Measurements from ENCODE around the gene GPLD1. TPM values are rescaled to one million over a fixed set of nuclear protein-coding genes. Genes with fewer than 3 reads are reported as not detected.

GPLD1 gene
- total and polyA plus RNA-seq, 2 donors from 2014 or later: 0.41 to 0.94 TPM

DNA sequence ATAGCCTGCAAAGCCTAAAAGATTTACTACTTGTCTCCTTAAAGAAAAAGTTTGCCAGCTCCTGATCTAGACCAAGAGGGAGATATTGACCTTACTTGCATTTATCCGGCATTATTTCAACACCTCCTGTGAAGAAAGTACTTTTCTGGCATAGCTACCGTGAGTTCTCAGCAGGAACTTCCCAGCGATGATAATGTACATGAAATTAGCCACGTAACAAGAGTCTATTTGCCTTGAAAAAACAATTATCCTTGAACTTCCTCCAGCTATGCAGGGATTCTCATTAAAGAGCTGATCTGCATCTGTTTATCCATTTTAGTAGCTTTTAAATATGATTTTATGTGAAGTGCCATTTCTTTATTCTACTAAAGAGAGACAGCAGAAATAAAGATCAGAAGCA, 47.1 kb upstream of the GPLD1 start:
- TF ChIP-seq, protein P1, sequence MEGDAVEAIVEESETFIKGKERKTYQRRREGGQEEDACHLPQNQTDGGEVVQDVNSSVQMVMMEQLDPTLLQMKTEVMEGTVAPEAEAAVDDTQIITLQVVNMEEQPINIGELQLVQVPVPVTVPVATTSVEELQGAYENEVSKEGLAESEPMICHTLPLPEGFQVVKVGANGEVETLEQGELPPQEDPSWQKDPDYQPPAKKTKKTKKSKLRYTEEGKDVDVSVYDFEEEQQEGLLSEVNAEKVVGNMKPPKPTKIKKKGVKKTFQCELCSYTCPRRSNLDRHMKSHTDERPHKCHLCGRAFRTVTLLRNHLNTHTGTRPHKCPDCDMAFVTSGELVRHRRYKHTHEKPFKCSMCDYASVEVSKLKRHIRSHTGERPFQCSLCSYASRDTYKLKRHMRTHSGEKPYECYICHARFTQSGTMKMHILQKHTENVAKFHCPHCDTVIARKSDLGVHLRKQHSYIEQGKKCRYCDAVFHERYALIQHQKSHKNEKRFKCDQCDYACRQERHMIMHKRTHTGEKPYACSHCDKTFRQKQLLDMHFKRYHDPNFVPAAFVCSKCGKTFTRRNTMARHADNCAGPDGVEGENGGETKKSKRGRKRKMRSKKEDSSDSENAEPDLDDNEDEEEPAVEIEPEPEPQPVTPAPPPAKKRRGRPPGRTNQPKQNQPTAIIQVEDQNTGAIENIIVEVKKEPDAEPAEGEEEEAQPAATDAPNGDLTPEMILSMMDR (IDR thresholded peaks at IDR 0.05; ENCODE audit: borderline replicate concordance, extremely low read depth, insufficient read depth): no peak

GRCh38 chr6:24535210-24535609, 45.8 kb upstream of the GPLD1 start:
- Histone ChIP-seq H3K27me3 (ENCODE audit: control insufficient read depth, insufficient read depth, low read length) (no peaks in the 10 kb centered on the region), H3K9ac (ENCODE audit: low read length in 3 of 3) (no peak overlapping the region), H3K4me3 (ENCODE audit: low read length in 3 of 3) (no peak overlapping the region), H3K36me3 (ENCODE audit: control insufficient read depth in 2 of 3, insufficient read depth in 3 of 3, low read length in 3 of 3) (peaks cover 0 to 10% (median 5%) of the 10 kb centered on the region in 3 donors), H3K9me3 (ENCODE audit: control insufficient read depth in 2 of 3, insufficient read depth in 1 of 3, low read length in 3 of 3) (no peaks in the 10 kb centered on the region), H3K27ac (ENCODE audit: low read depth in 2 of 2, low read length in 2 of 2) (no peak overlapping the region), H3K4me1 (ENCODE audit: control insufficient read depth in 2 of 3, insufficient read depth in 2 of 3, low read depth in 1 of 3, low read length in 3 of 3) (no peaks in the 10 kb centered on the region)
- intact Hi-C loops (cut with DNase I): no loop called here
- TF ChIP-seq, protein P1 (IDR thresholded peaks at IDR 0.05; ENCODE audit: borderline replicate concordance, extremely low read depth, insufficient read depth): no peak
- DNase-seq: no peak
- FAIRE-seq: no peak

More for the DNA sequence above, 47.1 kb upstream of the GPLD1 start:
- peaks cover 0 to 10% (median 5%) of the 10 kb centered on the region in 3 donors for H3K36me3 ChIP-seq (ENCODE audit: control insufficient read depth in 2 of 3, insufficient read depth in 3 of 3, low read length in 3 of 3)
- H3K4me1 ChIP-seq (ENCODE audit: control insufficient read depth in 2 of 3, insufficient read depth in 2 of 3, low read depth in 1 of 3, low read length in 3 of 3): no peaks in the 10 kb centered on the region
- FAIRE-seq (no peak), DNase-seq (no peak)
- intact Hi-C loops (cut with DNase I): no loop called here
- H3K27me3 ChIP-seq (ENCODE audit: control insufficient read depth, insufficient read depth, low read length): no peaks in the 10 kb centered on the region
- no peak overlapping the region for H3K9ac ChIP-seq (ENCODE audit: low read length in 3 of 3)
- H3K4me3 ChIP-seq (ENCODE audit: low read length in 3 of 3): no peak overlapping the region
- H3K27ac ChIP-seq (ENCODE audit: low read depth in 2 of 2, low read length in 2 of 2): no peak overlapping the region
- no peaks in the 10 kb centered on the region for H3K9me3 ChIP-seq (ENCODE audit: control insufficient read depth in 2 of 3, insufficient read depth in 1 of 3, low read length in 3 of 3)

- Histone ChIP-seq H3K4me1 (ENCODE audit: control insufficient read depth in 2 of 3, insufficient read depth in 2 of 3, low read depth in 1 of 3, low read length in 3 of 3) (no peaks in the 10 kb centered on the region), H3K27me3 (ENCODE audit: control insufficient read depth, insufficient read depth, low read length) (no peaks in the 10 kb centered on the region), H3K27ac (ENCODE audit: low read depth in 2 of 2, low read length in 2 of 2) (no peak overlapping the region), H3K9ac (ENCODE audit: low read length in 3 of 3) (no peak overlapping the region), H3K9me3 (ENCODE audit: control insufficient read depth in 2 of 3, insufficient read depth in 1 of 3, low read length in 3 of 3) (no peaks in the 10 kb centered on the region), H3K4me3 (ENCODE audit: low read length in 3 of 3) (no peak overlapping the region), H3K36me3 (ENCODE audit: control insufficient read depth in 2 of 3, insufficient read depth in 3 of 3, low read length in 3 of 3) (peaks cover 0 to 10% (median 5%) of the 10 kb centered on the region in 3 donors)
- FAIRE-seq: no peak
- TF ChIP-seq, protein P1 (IDR thresholded peaks at IDR 0.05; ENCODE audit: borderline replicate concordance, extremely low read depth, insufficient read depth): no peak
- intact Hi-C loops (cut with DNase I): no loop called here
- no peak for DNase-seq
Measured at GRCh38 chr6:24534329-24534728, 45.0 kb upstream of the GPLD1 start.

DNA sequence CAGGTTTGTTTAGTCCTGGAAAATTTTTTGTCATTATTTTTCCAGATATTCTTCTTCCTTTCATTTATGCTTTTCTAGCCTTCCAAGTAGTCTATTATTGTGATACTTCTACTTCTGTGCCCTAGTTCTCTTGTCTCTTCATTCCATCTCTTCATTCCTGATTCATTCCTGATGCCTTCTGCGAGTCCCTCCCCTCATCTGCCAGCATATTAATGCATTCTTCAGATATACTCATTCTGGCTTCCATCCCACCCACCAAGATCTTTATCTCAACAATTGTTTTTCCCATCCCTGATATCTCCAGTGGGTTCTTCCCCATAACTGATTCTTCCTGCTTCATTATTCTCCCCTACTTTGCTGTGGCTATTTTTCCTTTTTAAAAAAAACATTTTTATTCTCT, 40.6 kb upstream of the GPLD1 start:
- intact Hi-C loops (cut with DNase I): no loop called here
- Histone ChIP-seq H3K4me3 (ENCODE audit: low read length in 3 of 3) (no peak overlapping the region), H3K27me3 (ENCODE audit: control insufficient read depth, insufficient read depth, low read length) (no peaks in the 10 kb centered on the region), H3K36me3 (ENCODE audit: control insufficient read depth in 2 of 3, insufficient read depth in 3 of 3, low read length in 3 of 3) (peaks cover 0 to 10% (median 5%) of the 10 kb centered on the region in 3 donors), H3K9ac (ENCODE audit: low read length in 3 of 3) (no peak overlapping the region), H3K4me1 (ENCODE audit: control insufficient read depth in 2 of 3, insufficient read depth in 2 of 3, low read depth in 1 of 3, low read length in 3 of 3) (no peaks in the 10 kb centered on the region), H3K27ac (ENCODE audit: low read depth in 2 of 2, low read length in 2 of 2) (no peak overlapping the region), H3K9me3 (ENCODE audit: control insufficient read depth in 2 of 3, insufficient read depth in 1 of 3, low read length in 3 of 3) (no peaks in the 10 kb centered on the region)
- TF ChIP-seq, protein P1 (IDR thresholded peaks at IDR 0.05; ENCODE audit: borderline replicate concordance, extremely low read depth, insufficient read depth): no peak
- FAIRE-seq: no peak
- no peak for DNase-seq
